K562 (cell line): ENCODE data around the gene ATF5. TPM values are rescaled to one million over a fixed set of nuclear protein-coding genes. Genes with fewer than 3 reads are reported as not detected.

ENCODE experiments used
- CTBP1 ChIP-seq: fragments of 450-650 bp; IDR thresholded peaks from 2 replicates; pipeline ENCODE4 v1.6.1; 2016; ENCODE audit warnings: borderline replicate concordance
- DEAF1 ChIP-seq: fragments of 450-650 bp; formaldehyde crosslinking; IDR thresholded peaks from 2 replicates; pipeline ENCODE4 v1.4.0; 2020; ENCODE audit warnings: mild to moderate bottlenecking, moderate library complexity
- ELF4 ChIP-seq: fragments of 450-650 bp; formaldehyde crosslinking; IDR thresholded peaks from 2 replicates; pipeline ENCODE4 v1.4.0; 2022; ENCODE audit warnings: missing genetic modification characterization
- ESRRA ChIP-seq: fragments of 450-650 bp; IDR thresholded peaks from 2 replicates; pipeline ENCODE4 v1.6.1; 2014; ENCODE audit warnings: low read depth, mild to moderate bottlenecking, moderate library complexity, borderline replicate concordance
- MLX ChIP-seq, 2 experiments: fragments of 450-650 bp in 1 of 2; sonication (generic) in 1 of 2; formaldehyde crosslinking; conservative IDR thresholded peaks; 2 replicates each; pipeline versions ENCODE4 v1.4.0 to v1.8.1; 2020 to 2022; ENCODE audit warnings: mild to moderate bottlenecking in 1 of 2, missing genetic modification reagents in 1 of 2
- NR2C1 ChIP-seq, 2 experiments: fragments of 450-650 bp; IDR thresholded peaks; 2 replicates each; pipeline ENCODE4 v1.6.1; 2017; ENCODE audit warnings: mild to moderate bottlenecking in 2 of 2, antibody characterized with exemption in 1 of 2, inconsistent platforms in 1 of 2, missing compliant biosample characterization in 1 of 2, missing genetic modification characterization in 1 of 2
- RCOR1 ChIP-seq, 2 experiments: IDR thresholded peaks; 2 replicates each; pipeline ENCODE4 v1.6.1; 2012; ENCODE audit warnings: low read depth in 2 of 2, low read length in 2 of 2, borderline replicate concordance in 1 of 2, improper control_type of control experiment in 1 of 2
- REST ChIP-seq, 2 experiments: fragments of 450-650 bp; formaldehyde crosslinking in 1 of 2; IDR thresholded peaks; 2 replicates each; pipeline versions ENCODE4 v1.4.0 to v1.6.1; 2014 to 2020; ENCODE audit warnings: mild to moderate bottlenecking in 2 of 2, borderline replicate concordance in 1 of 2, low read depth in 1 of 2
- ZBTB43 ChIP-seq: sonication (generic); formaldehyde crosslinking; IDR thresholded peaks from 2 replicates; pipeline ENCODE4 v1.8.0; 2023; ENCODE audit warnings: mild to moderate bottlenecking, missing genetic modification reagents
- ZBTB9 ChIP-seq: fragments of 450-650 bp; formaldehyde crosslinking; IDR thresholded peaks from 2 replicates; pipeline ENCODE4 v1.4.0; 2020; ENCODE audit warnings: mild to moderate bottlenecking, moderate library complexity
- ZNF436 ChIP-seq: fragments of 250-450, 450-650 bp; sonication (Bioruptor Pico); formaldehyde crosslinking; IDR thresholded peaks from 2 replicates; pipeline ENCODE4 v1.7.0; 2020; ENCODE audit warnings: mild to moderate bottlenecking
- ZNF444 ChIP-seq: fragments of 250-450 bp; sonication (Bioruptor Pico); IDR thresholded peaks from 2 replicates; pipeline ENCODE4 v1.4.0; 2020; ENCODE audit warnings: mild to moderate bottlenecking, moderate library complexity
- ZNF696 ChIP-seq: fragments of 250-450 bp; sonication (Bioruptor Pico); conservative IDR thresholded peaks from 2 replicates; pipeline ENCODE4 v1.4.0; 2020; ENCODE audit warnings: mild to moderate bottlenecking, moderate library complexity
- ZNF778 ChIP-seq: fragments of 450-650 bp; formaldehyde crosslinking; IDR thresholded peaks from 2 replicates; pipeline ENCODE4 v1.4.0; 2020; ENCODE audit warnings: mild to moderate bottlenecking, moderate library complexity
- polyA plus RNA-seq, 8 experiments: library from polyadenylated mRNA; depleted of rRNA in 4 of 8; stranded (reverse) in 5 of 8; unstranded in 3 of 8; fragments of >200 nt; fragmentation: Nextera tagmentation in 2 of 8; fragmentation: Illumina TruSeq in 1 of 8; extraction: Ambion mirVana in 2 of 8; extraction: Trizol in 1 of 8; gene quantifications; 2 replicates each; pipeline versions ENCODE4 v1.2.1 to v1.2.3, GENCODE V29; 2011 to 2014; ENCODE audit warnings: inconsistent platforms in 1 of 8, missing spikeins in 1 of 8
- total RNA-seq, 7 experiments: library from RNA; depleted of rRNA in 6 of 7; stranded (reverse); fragments of >200 nt in 6 of 7; fragmentation: Illumina TruSeq in 2 of 7; extraction: Trizol in 2 of 7; gene quantifications; 2 replicates each; pipeline versions ENCODE4 v1.2.1 to v1.2.3, GENCODE V29; 2011 to 2021; ENCODE audit warnings: low replicate concordance in 1 of 7

The ATF5 gene
- total and polyA plus RNA-seq, 9 of the 15 experiments (the other 6 are each of a cell fraction or from before 2014, with no cell fraction given), result 3.0 to 57.6 (median 11.1) TPM

- TF ChIP-seq MLX (CRISPR knock-in tag; conservative IDR thresholded peaks at IDR 0.05) (peak in 1 of 2 experiments; percentile 49; a peak in 1 of 4 replicates), DEAF1 (CRISPR knock-in tag) (peak; percentile 28; the same call in 1 of the 2 replicates), ELF4 (CRISPR knock-in tag) (peak; percentile 98), ZNF696 (CRISPR knock-in tag) (no peak), REST (IDR thresholded peaks at IDR 0.05; ENCODE audit: borderline replicate concordance) (no peak), REST (CRISPR knock-in tag; IDR thresholded peaks at IDR 0.05; ENCODE audit: low read depth) (peak; percentile 83), ZNF444 (CRISPR knock-in tag) (no peak), NR2C1 (IDR thresholded peaks at IDR 0.05) (no peak), NR2C1 (tag; IDR thresholded peaks at IDR 0.05) (no peak), ESRRA (peak; percentile 93), ZBTB9 (CRISPR knock-in tag) (peak; percentile 89; the same call in 1 of the 2 replicates), ZNF778 (CRISPR knock-in tag) (no peak), RCOR1 (IDR thresholded peaks at IDR 0.05; ENCODE audit: borderline replicate concordance in 1 of 2, low read depth in 2 of 2, low read length in 2 of 2) (peak in 1 of 2 experiments; percentile 59; a peak in 2 of 4 replicates), CTBP1 (peak; percentile 62), ZNF436 (0 out of 2 replicates have a peak, but pooled peaks have one; percentile 31), ZBTB43 (CRISPR knock-in tag) (no peak)
Observed at GRCh38 chr19:49933643-49934042, 4.6 kb downstream of the ATF5 start (continued).
